ENCODE data around the gene LRP4. TPM values are rescaled to one million over a fixed set of nuclear protein-coding genes. Genes with fewer than 3 reads are reported as not detected.

The LRP4 gene
- total RNA-seq (2021; fragmentation: NEBNext Ultra II Directional; extraction: Animal tissue kit (Norgen Biotek cat#: 25700)) (20.8 and 22.1 TPM in 2 replicates), polyA plus RNA-seq (2011; rRNA removed) (5.4 and 11.0 TPM in 2 replicates), polyA minus RNA-seq (2011; rRNA and poly(A)+ RNA removed) (28.0 and 31.2 TPM in 2 replicates)
- 9.7 TPM for polyA plus RNA-seq (2011; cell fraction: cytosol; rRNA removed)
- polyA plus RNA-seq (2011; cell fraction: nucleus; rRNA removed), result 38.0 TPM
- polyA plus RNA-seq (2012, experiment 1 of 2), result 13.2 to 16.4 TPM (median 13.8 TPM) in 4 replicates
- 3.2 TPM for polyA plus RNA-seq (2012, experiment 2 of 2)
- polyA plus RNA-seq (2013, experiment 1 of 2), result 19.9 TPM
- 17.6 TPM for polyA plus RNA-seq (2013, experiment 2 of 2)
- 11.9 TPM for polyA minus RNA-seq (2011; cell fraction: cytosol; rRNA and poly(A)+ RNA removed)
- 29.2 TPM for polyA minus RNA-seq (2011; cell fraction: nucleus; rRNA and poly(A)+ RNA removed)
- long read RNA-seq, experiment 1, partial matches to known transcripts, result 1 of 9 reads
- long read RNA-seq, experiment 1, other reads (novel, unspliced or antisense), result 7 of 9 reads
- long read RNA-seq, experiment 2, result 0 reads

- 2% methylated on average over 44 of the region's 97 CpGs; no CpG with 5 or more reads in 1 of the 2 experiments for WGBS, 2 experiments (ENCODE audit: extremely low coverage in 1 of 2, insufficient coverage in 1 of 2, insufficient read length in 1 of 2, insufficient replicate concordance in 2 of 2, low coverage in 1 of 2, low lambda C conversion rate in 2 of 2, missing lambda C conversion rate in 1 of 2)
- Histone ChIP-seq H2BK5ac (ENCODE audit: low read depth, low read length) (no peak within 1 kb of the TSS), H3K36me3 (ENCODE audit: control insufficient read depth in 2 of 4, insufficient read depth in 4 of 4, low read length in 3 of 4) (no peaks in the 10 kb centered on the region), H4K91ac (replicated peaks; ENCODE audit: insufficient read length, low read length) (no peak within 1 kb of the TSS), H3K27me3 (replicated peaks in 1 of 4; ENCODE audit: control insufficient read depth in 3 of 4, extremely low read depth in 1 of 4, insufficient read depth in 3 of 4, low read length in 3 of 4) (peaks cover 0 to 15% (median 5%) of the 10 kb centered on the region in 4 experiments; a peak in 5 of 7 replicates), H2BK20ac (ENCODE audit: low read length) (no peak within 1 kb of the TSS), H3K9me3 (ENCODE audit: insufficient read depth in 2 of 2, low read depth in 1 of 2, low read length in 1 of 2) (no peaks in the 10 kb centered on the region), H3K23ac (ENCODE audit: insufficient read length) (no peak within 1 kb of the TSS), H4K8ac (ENCODE audit: extremely low read depth, insufficient read depth, low read length) (peak within 1 kb of the TSS; percentile 72; the same call in 1 of the 2 replicates), H2BK12ac (ENCODE audit: low read depth, low read length) (no peak within 1 kb of the TSS), H3K79me1 (ENCODE audit: low read depth, low read length) (peaks cover 11% of the 10 kb centered on the region), H3K79me2 (ENCODE audit: control insufficient read depth in 1 of 2, insufficient read depth in 2 of 2, low read length in 2 of 2) (peaks cover 7 to 28% of the 10 kb centered on the region in 2 experiments), H3K4me2 (ENCODE audit: insufficient read depth in 1 of 2, low read depth in 2 of 2, low read length in 2 of 2) (peak within 1 kb of the TSS; percentile 93 to 95), H2AFZ (ENCODE audit: low read length) (no peak within 1 kb of the TSS), H3K27ac (ENCODE audit: low read depth, low read length) (no peak within 1 kb of the TSS), H2AK5ac (ENCODE audit: low read depth, low read length) (no peak within 1 kb of the TSS), H3K56ac (replicated peaks; ENCODE audit: insufficient read length, low read depth, low read length) (no peak within 1 kb of the TSS), H3K4me3 (ENCODE audit: extremely low read depth in 1 of 4, insufficient read depth in 2 of 4, low read depth in 3 of 4, low read length in 4 of 4) (peak within 1 kb of the TSS; percentile 53 to 74 (median 62)), H3K18ac (ENCODE audit: extremely low read depth, low read length) (peak within 1 kb of the TSS; percentile 71), H3K23me2 (ENCODE audit: low read depth, low read length) (peaks cover 14% of the 10 kb centered on the region), H3K14ac (ENCODE audit: insufficient read length) (no peak within 1 kb of the TSS), H3K9ac (replicated peaks in 1 of 4; ENCODE audit: extremely low read depth in 1 of 4, low read depth in 3 of 4, low read length in 3 of 4) (peak within 1 kb of the TSS in 3 of 4 experiments; percentile 56 to 84 (median 61); a peak in 6 of 7 replicates), H4K20me1 (replicated peaks in 1 of 2; ENCODE audit: control insufficient read depth in 1 of 2, insufficient read depth in 2 of 2, low read length in 2 of 2) (peaks cover 0 to 2% of the 10 kb centered on the region in 2 experiments), H3K4me1 (replicated peaks in 1 of 4; ENCODE audit: control insufficient read depth in 3 of 4, insufficient read depth in 4 of 4, low read length in 3 of 4) (peaks cover 12 to 19% (median 16%) of the 10 kb centered on the region in 4 experiments), H2BK15ac (ENCODE audit: low read length) (no peak within 1 kb of the TSS), H4K5ac (ENCODE audit: insufficient read length, low read depth, low read length) (no peak within 1 kb of the TSS), H2BK120ac (replicated peaks; ENCODE audit: low read depth, low read length) (no peak within 1 kb of the TSS), H3K4ac (replicated peaks; ENCODE audit: insufficient read length, low read depth, low read length) (no peak within 1 kb of the TSS)
- FAIRE-seq (no peak), DNase-seq (ENCODE audit: low read depth in 1 of 2, low spot score in 2 of 2) (peak in 1 of 2 experiments; percentile 82)
- CTCF ChIA-PET (ENCODE audit: partially characterized antibody), result interaction anchor here (1.4 to 4.6 kb wide), 5 partner anchors 8 to 234 kb away, joined by 3 to 37 read pairs (median 13); partner anchors contain the start of gene CSTPP1
- POLR2A ChIA-PET (ENCODE audit: partially characterized antibody), result interaction anchor here (0.6 to 0.7 kb wide), 4 partner anchors 12 to 321 kb away, joined by 3 read pairs; no protein-coding TSS in a partner anchor
- TF ChIP-seq SP4 (IDR thresholded peaks at IDR 0.05; ENCODE audit: low read length) (no peak), SIN3A (conservative IDR thresholded peaks at IDR 0.05 in 1 of 2, IDR thresholded peaks at IDR 0.05 in 1 of 2; ENCODE audit: low read depth in 1 of 2, low read length in 2 of 2) (peak in 1 of 2 experiments; percentile 8; a peak in 1 of 4 replicates), CTCF (IDR thresholded peaks at IDR 0.05; ENCODE audit: control extremely low read depth in 1 of 3, insufficient read depth in 1 of 3, low read depth in 1 of 3, low read length in 3 of 3) (peak in 1 of 3 experiments; percentile 4; a peak in 1 of 4 replicates), KDM4A (IDR thresholded peaks at IDR 0.05; ENCODE audit: low read depth, low read length, severe bottlenecking) (peak; percentile 61), RBBP5 (IDR thresholded peaks at IDR 0.05; ENCODE audit: borderline replicate concordance, low read depth, low read length) (0 out of 2 replicates have a peak, but pooled peaks have one; percentile 39), MAFK (IDR thresholded peaks at IDR 0.05; ENCODE audit: low read depth, low read length) (no peak)
Measured at GRCh38 chr11:46918083-46918787, at the start of gene LRP4. Gene LRP4, minus strand, starts transcription at chr11:46918550. Its CDS starts 171 bp downstream, at chr11:46918379.
